SH-SY5Y (cell line): Measurements from ENCODE around the gene MYO1D.

Experiments
- GATA2 ChIP-seq: IDR thresholded peaks from 2 replicates; pipeline ENCODE4 v1.6.1; 2011; ENCODE audit warnings: mild to moderate bottlenecking, low read depth, low read length
- GATA3 ChIP-seq: IDR thresholded peaks from 2 replicates; pipeline ENCODE4 v1.6.1; 2011; ENCODE audit warnings: low read depth, mild to moderate bottlenecking, low read length, moderate library complexity

DNA sequence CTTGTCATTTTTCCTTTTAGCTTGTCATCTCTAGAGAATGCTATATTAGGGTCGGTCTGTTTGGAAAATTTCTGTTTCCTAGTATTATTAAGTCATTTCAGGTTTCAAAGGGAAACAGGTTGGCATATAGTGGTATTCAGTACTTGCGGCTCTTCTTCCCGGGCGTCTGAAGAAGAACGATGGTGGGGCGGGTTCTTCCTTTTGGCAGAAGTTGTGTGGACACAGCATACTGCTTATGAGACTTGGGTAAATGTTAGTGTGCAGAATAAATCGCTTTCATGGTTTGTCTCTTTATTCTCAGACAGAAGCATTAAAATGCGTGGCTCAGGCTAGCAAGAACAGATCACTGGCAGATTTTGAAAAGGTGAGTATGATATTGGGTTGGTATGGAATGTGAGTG is 399.7 kb downstream of the MYO1D start:
- no peak for TF ChIP-seq GATA2
- no peak for TF ChIP-seq GATA3
